Measurements from ENCODE around the gene SEC24C.
"Not testable (repeated sequence)": the region's sequence is repeated elsewhere in the genome, so short reads cannot be mapped to it uniquely, and the experiment has no call there.

Gene SEC24C

GRCh38 chr10:73791871-73792400 is 47.8 kb downstream of the SEC24C start:
- no peak for DNase-seq (ENCODE audit: low spot score)

- no peak for DNase-seq (ENCODE audit: low spot score)
These were observed 49.3 kb downstream of the SEC24C start for GRCh38 chr10:73793456-73793855.

GRCh38 chr10:73795491-73795890 is 51.3 kb downstream of the SEC24C start:
- DNase-seq (ENCODE audit: low spot score), result not testable (repeated sequence)

GRCh38 chr10:73796035-73796434 is 51.9 kb downstream of the SEC24C start:
- not testable (repeated sequence) for DNase-seq (ENCODE audit: low spot score)

- DNase-seq (ENCODE audit: low spot score), result no peak
These were observed 52.6 kb downstream of the SEC24C start for GRCh38 chr10:73796766-73797165.

GRCh38 chr10:73797324-73798025 is 53.3 kb downstream of the SEC24C start:
- no peak for DNase-seq (ENCODE audit: low spot score)

- DNase-seq (ENCODE audit: low spot score), result no peak
These were observed 53.9 kb downstream of the SEC24C start for GRCh38 chr10:73798087-73798486.

GRCh38 chr10:73798927-73799560 is 54.9 kb downstream of the SEC24C start:
- no peak for DNase-seq (ENCODE audit: low spot score)

- no peak for DNase-seq (ENCODE audit: low spot score)
These were observed 55.9 kb downstream of the SEC24C start for GRCh38 chr10:73799899-73800559.

- no peak for DNase-seq (ENCODE audit: low spot score)
These were observed 56.5 kb downstream of the SEC24C start for GRCh38 chr10:73800560-73801252.

- no peak for DNase-seq (ENCODE audit: low spot score)
These were observed 57.0 kb downstream of the SEC24C start for GRCh38 chr10:73801253-73801590.

GRCh38 chr10:73802276-73802991 is 58.3 kb downstream of the SEC24C start:
- DNase-seq (ENCODE audit: low spot score), result no peak

GRCh38 chr10:73803680-73804286 is 59.6 kb downstream of the SEC24C start:
- no peak for DNase-seq (ENCODE audit: low spot score)

GRCh38 chr10:73806176-73806950 is 62.2 kb downstream of the SEC24C start:
- DNase-seq (ENCODE audit: low spot score), result no peak

- no peak for DNase-seq (ENCODE audit: low spot score)
These were observed 63.3 kb downstream of the SEC24C start for GRCh38 chr10:73807471-73807870.

- no peak for DNase-seq (ENCODE audit: low spot score)
These were observed 64.0 kb downstream of the SEC24C start for GRCh38 chr10:73808021-73808815.

GRCh38 chr10:73809061-73809818 is 65.1 kb downstream of the SEC24C start:
- no peak for DNase-seq (ENCODE audit: low spot score)

GRCh38 chr10:73810358-73810734 is 66.2 kb downstream of the SEC24C start:
- DNase-seq (ENCODE audit: low spot score), result no peak
